ENCODE measurements around the gene KCNC1. TPM values are rescaled to one million over a fixed set of nuclear protein-coding genes. Genes with fewer than 3 reads are reported as not detected.

Gene KCNC1
- 0.09 to 0.21 TPM (median 0.20 TPM) in 3 replicates for total RNA-seq (2021)
- Bru-seq, nascent RNA: percentile 4 among the genes with signal in this experiment
- long read RNA-seq, experiment 1, partial matches to known transcripts: 0 of 6 reads
- long read RNA-seq, experiment 1, other reads (novel, unspliced or antisense): 6 of 6 reads
- long read RNA-seq, experiment 2: 0 reads
- long read RNA-seq, experiment 3: 0 reads

GRCh38 chr11:17734418-17734911, at the start of gene KCNC1:
Gene KCNC1 (plus strand): TSS chr11:17734781. CDS start chr11:17736003, 1,222 bp downstream.
- H3K27me3 Mint-ChIP-seq (ENCODE audit: low read depth): peaks cover 33% of the 10 kb centered on the region
- TF ChIP-seq TEAD1 (CRISPR knock-in tag; IDR thresholded peaks at IDR 0.05) (0 out of 2 replicates have a peak, but pooled peaks have one; percentile 20), NFYB (CRISPR knock-in tag; conservative IDR thresholded peaks at IDR 0.05; ENCODE audit: low read depth) (no peak), ELF4 (CRISPR knock-in tag; IDR thresholded peaks at IDR 0.05; ENCODE audit: low read depth) (no peak), GABPB1 (CRISPR knock-in tag; IDR thresholded peaks at IDR 0.05) (no peak), SMAD3 (CRISPR knock-in tag; IDR thresholded peaks at IDR 0.05; ENCODE audit: borderline replicate concordance) (no peak), HMGXB4 (CRISPR knock-in tag; IDR thresholded peaks at IDR 0.05) (peak; percentile 43; the same call in 1 of the 2 replicates), AR (CRISPR knock-in tag; IDR thresholded peaks at IDR 0.05) (no peak)
- H3K9me3 Mint-ChIP-seq: no peaks in the 10 kb centered on the region
- CTCF ChIA-PET: interaction anchor here (0.9 to 4.3 kb wide), 23 partner anchors 9 to 244 kb away, joined by 3 to 83 read pairs (median 6); partner anchors contain the start of gene MYOD1
- peaks cover 11% of the 10 kb centered on the region for H3K4me1 Mint-ChIP-seq
- H3K27ac Mint-ChIP-seq: no peak within 1 kb of the TSS
- peak within 1 kb of the TSS; percentile 69 for H3K4me3 Mint-ChIP-seq
- H3K36me3 Mint-ChIP-seq: no peaks in the 10 kb centered on the region
- DNase-seq (ENCODE audit: low spot score): peak; percentile 62
- POLR2A ChIA-PET: no interaction called here
- ATAC-seq: peak; percentile 38

- Mint-ChIP-seq H3K4me1 (no peaks in the 10 kb centered on the region), H3K9me3 (no peaks in the 10 kb centered on the region), H3K4me3 (no peak overlapping the region), H3K27ac (no peak overlapping the region), H3K36me3 (no peaks in the 10 kb centered on the region), H3K27me3 (ENCODE audit: low read depth) (peaks cover 4% of the 10 kb centered on the region; the same call in 1 of the 2 replicates)
- peak; percentile 75 for ATAC-seq
- ChIA-PET CTCF (interaction anchor here (1.0 to 1.2 kb wide), 2 partner anchors 8 to 44 kb away, joined by 3 read pairs; no protein-coding TSS in a partner anchor), POLR2A (no interaction called here)
- DNase-seq (ENCODE audit: low spot score): peak; percentile 48
- no peak for TF ChIP-seq TEAD4 (CRISPR knock-in tag; IDR thresholded peaks at IDR 0.05)
- no peak for TF ChIP-seq ARID4B (CRISPR knock-in tag; IDR thresholded peaks at IDR 0.05; ENCODE audit: borderline replicate concordance)
- TF ChIP-seq ZNF219 (CRISPR knock-in tag; IDR thresholded peaks at IDR 0.05; ENCODE audit: borderline replicate concordance): no peak
- TF ChIP-seq FOXP1 (CRISPR knock-in tag; IDR thresholded peaks at IDR 0.05; ENCODE audit: borderline replicate concordance): no peak
- TF ChIP-seq PREB (CRISPR knock-in tag; IDR thresholded peaks at IDR 0.05; ENCODE audit: borderline replicate concordance): no peak
- no peak for TF ChIP-seq ZNF138 (CRISPR knock-in tag; conservative IDR thresholded peaks at IDR 0.05)
- TF ChIP-seq ZNF423 (CRISPR knock-in tag; IDR thresholded peaks at IDR 0.05): no peak
- TF ChIP-seq GRHL2 (CRISPR knock-in tag; IDR thresholded peaks at IDR 0.05; ENCODE audit: insufficient replicate concordance, severe bottlenecking): no peak
- TF ChIP-seq ZNF232 (CRISPR knock-in tag; IDR thresholded peaks at IDR 0.05): no peak
- TF ChIP-seq ATF3 (CRISPR knock-in tag; conservative IDR thresholded peaks at IDR 0.05): no peak
- TF ChIP-seq KAT7 (CRISPR knock-in tag; IDR thresholded peaks at IDR 0.05; ENCODE audit: borderline replicate concordance): no peak
- TF ChIP-seq SMAD3 (CRISPR knock-in tag; IDR thresholded peaks at IDR 0.05; ENCODE audit: borderline replicate concordance): no peak
- TF ChIP-seq NFYB (CRISPR knock-in tag; conservative IDR thresholded peaks at IDR 0.05; ENCODE audit: low read depth): no peak
- no peak for TF ChIP-seq SMAD4 (CRISPR knock-in tag; IDR thresholded peaks at IDR 0.05)
- TF ChIP-seq HMGA2 (CRISPR knock-in tag; IDR thresholded peaks at IDR 0.05): no peak
- TF ChIP-seq ELF4 (CRISPR knock-in tag; IDR thresholded peaks at IDR 0.05; ENCODE audit: low read depth): no peak
- TF ChIP-seq JAZF1 (CRISPR knock-in tag; IDR thresholded peaks at IDR 0.05): no peak
These were observed 48.2 kb upstream of the KCNC1 start for GRCh38 chr11:17686231-17686980.
